HG03066 (cell line): ENCODE measurements around the gene PRAMEF20.
"Not testable (repeated sequence)": the region's sequence is repeated elsewhere in the genome, so short reads cannot be mapped to it uniquely, and the experiment has no call there.

Experiments used
- ATAC-seq: cut with Tn5 transposase; IDR thresholded peaks from one replicate; pipeline ENCODE4 v1.9.1; 2021; ENCODE audit warnings: low read depth; ENCODE audit not compliant: unreplicated experiment

PRAMEF20 gene

GRCh38 chr1:13410150-13410549 is at the start of gene PRAMEF20:
Gene PRAMEF20 (plus strand): TSS chr1:13410450. CDS start chr1:13416355, 5,905 bp downstream.
- not testable (repeated sequence) for ATAC-seq

- ATAC-seq, result not testable (repeated sequence)
Observed at GRCh38 chr1:13362364-13362763, 47.9 kb upstream of the PRAMEF20 start.

GRCh38 chr1:13364928-13365327 is 45.3 kb upstream of the PRAMEF20 start:
- ATAC-seq, result not testable (repeated sequence)

GRCh38 chr1:13366536-13366935 is 43.7 kb upstream of the PRAMEF20 start:
- ATAC-seq, result not testable (repeated sequence)

GRCh38 chr1:13368544-13368943 is 41.7 kb upstream of the PRAMEF20 start:
- ATAC-seq, result not testable (repeated sequence)

- not testable (repeated sequence) for ATAC-seq
Observed at GRCh38 chr1:13378983-13379382, 31.3 kb upstream of the PRAMEF20 start.

GRCh38 chr1:13380380-13380779 is 29.9 kb upstream of the PRAMEF20 start:
- ATAC-seq, result not testable (repeated sequence)

- not testable (repeated sequence) for ATAC-seq
Observed at GRCh38 chr1:13389332-13389731, 20.9 kb upstream of the PRAMEF20 start, which contains the start of gene PRAMEF17. Gene PRAMEF17 (plus strand): TSS chr1:13389632. CDS start chr1:13389658, 26 bp downstream.

- not testable (repeated sequence) for ATAC-seq
Observed at GRCh38 chr1:13393004-13393403, 17.2 kb upstream of the PRAMEF20 start.

- not testable (repeated sequence) for ATAC-seq
Observed at GRCh38 chr1:13394761-13395160, 15.5 kb upstream of the PRAMEF20 start.

- ATAC-seq, result not testable (repeated sequence)
Observed at GRCh38 chr1:13395311-13395710, 14.9 kb upstream of the PRAMEF20 start.

- no peak for ATAC-seq
Observed at GRCh38 chr1:13407811-13408210, 2.4 kb upstream of the PRAMEF20 start.

- no peak for ATAC-seq
Observed at GRCh38 chr1:13430495-13430894, 20.2 kb downstream of the PRAMEF20 start.

GRCh38 chr1:13432251-13432650 is 22.0 kb downstream of the PRAMEF20 start:
- ATAC-seq, result no peak

GRCh38 chr1:13433694-13434358 is 23.6 kb downstream of the PRAMEF20 start:
- not testable (repeated sequence) for ATAC-seq

- no peak for ATAC-seq
Observed at GRCh38 chr1:13435458-13435857, 25.2 kb downstream of the PRAMEF20 start.

GRCh38 chr1:13439104-13439783 is 29.0 kb downstream of the PRAMEF20 start:
- ATAC-seq, result not testable (repeated sequence)

GRCh38 chr1:13443335-13443979 is 33.2 kb downstream of the PRAMEF20 start:
- ATAC-seq, result no peak

GRCh38 chr1:13450204-13450603 is 40.0 kb downstream of the PRAMEF20 start:
- no peak for ATAC-seq

- no peak for ATAC-seq
Observed at GRCh38 chr1:13451399-13451965, 41.2 kb downstream of the PRAMEF20 start.
